ENCODE results near the gene KATNB1.

DNA sequence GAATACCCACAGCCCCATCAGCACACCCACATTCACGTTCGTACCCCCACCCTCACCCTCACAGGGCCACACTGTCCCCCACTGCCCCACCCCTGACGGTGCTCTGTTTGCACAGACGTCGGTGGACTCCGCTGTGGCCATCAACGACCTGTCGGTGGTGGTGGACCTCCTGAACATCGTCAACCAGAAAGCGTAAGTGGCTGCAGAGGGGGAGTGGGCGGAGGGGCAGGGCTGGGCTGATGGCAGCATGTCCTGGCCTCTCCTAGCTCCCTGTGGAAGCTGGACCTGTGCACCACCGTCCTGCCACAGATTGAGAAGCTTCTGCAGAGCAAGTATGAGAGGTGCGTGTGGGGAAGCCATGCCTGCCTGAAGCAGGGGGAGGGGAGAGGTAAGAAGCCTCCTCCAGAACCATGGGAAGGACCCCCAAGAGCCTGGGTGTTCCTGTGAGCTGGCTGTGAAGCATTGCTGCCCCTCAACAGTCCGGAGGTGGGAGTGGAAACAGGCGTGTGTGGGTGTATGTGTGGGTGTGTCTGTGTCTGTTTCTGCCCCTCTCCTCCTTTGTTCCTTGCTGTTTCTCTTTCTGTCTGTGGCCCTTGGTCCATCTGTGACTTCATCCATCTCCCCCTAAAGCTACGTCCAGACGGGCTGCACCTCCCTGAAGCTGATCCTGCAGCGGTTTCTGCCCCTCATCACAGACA is 20.3 kb downstream of the KATNB1 start:
- no peak for TF ChIP-seq CTCF (conservative IDR thresholded peaks at IDR 0.05 in 1 of 2, IDR thresholded peaks at IDR 0.05 in 1 of 2; ENCODE audit: low read depth in 1 of 2, low read length in 2 of 2)
- TF ChIP-seq EZH2 (IDR thresholded peaks at IDR 0.05; ENCODE audit: low read length, missing control alignments), result no peak
